Endothelial cell of umbilical vein (primary cell): Measurements from ENCODE around the gene EIF2D. TPM values are rescaled to one million over a fixed set of nuclear protein-coding genes. Genes with fewer than 3 reads are reported as not detected.

Experiments used
- Bru-seq: library from RNA; stranded (reverse); fragments of 400-500 nt; gene quantifications from one replicate; lab custom pipeline; 2021; lab: Mats Ljungman, UMichigan
- BruChase-seq, 2 experiments: library from RNA; stranded (reverse); fragments of 400-500 nt; gene quantifications; one replicate each; lab custom pipeline; 2021; lab: Mats Ljungman, UMichigan
- BruUV-seq: library from RNA; stranded (reverse); fragments of 400-500 nt; replicated peaks from 2 replicates; lab custom pipeline; 2021; lab: Mats Ljungman, UMichigan
- CTCF ChIA-PET: fragments of 300-600, 350-600 bp; sonication (Branson Sonifier 250); formaldehyde crosslinking; loops from one replicate; lab custom pipeline; 2021; ENCODE audit warnings: antibody characterized with exemption, inconsistent platforms; lab: Charles Lee
- POLR2A ChIA-PET: fragments of 300-600, 350-600 bp; sonication (Branson Sonifier 250); formaldehyde crosslinking; loops from one replicate; lab custom pipeline; 2021; ENCODE audit warnings: antibody characterized with exemption, inconsistent platforms; lab: Charles Lee
- DNase-seq: peaks from one replicate; pipeline ENCODE4 v3.0.0-alpha.2; 2011; ENCODE audit warnings: low read depth, low spot score
- FAIRE-seq: peaks from 2 replicates; lab custom pipeline; 2011; peaks lifted over from hg19 to GRCh38; lab: Jason Lieb, UNC
- H2AFZ ChIP-seq: 2 replicates; pipeline ENCODE4 v1.6.0; 2012; ENCODE audit warnings: low read depth, low read length, control low read depth, inconsistent platforms
- H3K27ac ChIP-seq: 2 replicates; pipeline ENCODE4 v1.5.1; 2011; ENCODE audit warnings: low read depth, mild to moderate bottlenecking, control low read depth, low read length, moderate library complexity; ENCODE audit not compliant: insufficient read depth
- H3K27me3 ChIP-seq, 2 experiments: 2 replicates each; pipeline versions ENCODE4 v1.6.0 to v1.6.1; 2011; ENCODE audit warnings: low read length in 2 of 2, mixed read lengths in 1 of 2; ENCODE audit not compliant: control insufficient read depth in 2 of 2, insufficient read depth in 2 of 2
- H3K36me3 ChIP-seq, 2 experiments: 2 replicates in 1 of 2; 3 replicates in 1 of 2; pipeline ENCODE4 v1.5.1; 2011; ENCODE audit warnings: low read length in 2 of 2, mild to moderate bottlenecking in 1 of 2, moderate library complexity in 1 of 2; ENCODE audit not compliant: control insufficient read depth in 2 of 2, insufficient read depth in 2 of 2; ENCODE audit errors: extremely low read depth in 1 of 2
- H3K4me1 ChIP-seq: 3 replicates; pipeline ENCODE4 v1.5.1; 2011; ENCODE audit warnings: mild to moderate bottlenecking, low read length; ENCODE audit not compliant: control insufficient read depth, insufficient read depth; ENCODE audit errors: extremely low read depth
- H3K4me2 ChIP-seq: 2 replicates; pipeline ENCODE4 v1.6.1; 2011; ENCODE audit warnings: low read length, control low read depth, mixed read lengths; ENCODE audit not compliant: insufficient read depth
- H3K4me3 ChIP-seq, 3 experiments: fragments of 200-600 bp in 1 of 3; sonication (generic), shearing (Covaris generic) in 1 of 3; replicated peaks in 1 of 3; 2 replicates each; pipeline ENCODE4 v1.5.1; 2011 to 2016; ENCODE audit warnings: control low read depth in 3 of 3, low read length in 3 of 3, mild to moderate bottlenecking in 2 of 3, inconsistent platforms in 1 of 3, low read depth in 1 of 3, moderate library complexity in 1 of 3; ENCODE audit not compliant: insufficient read depth in 1 of 3
- H3K79me2 ChIP-seq: 2 replicates; pipeline ENCODE4 v1.6.0; 2012; ENCODE audit warnings: low read length, inconsistent platforms; ENCODE audit not compliant: control insufficient read depth, insufficient read depth
- H3K9ac ChIP-seq: replicated peaks from 2 replicates; pipeline ENCODE3; 2011; ENCODE audit warnings: low read length, control low read depth; ENCODE audit not compliant: insufficient read depth; ENCODE audit errors: extremely low read depth
- H3K9me1 ChIP-seq: replicated peaks from 3 replicates; pipeline ENCODE4 v1.6.0; 2011; ENCODE audit warnings: mild to moderate bottlenecking, low read length; ENCODE audit not compliant: control insufficient read depth, insufficient read depth; ENCODE audit errors: extremely low read depth
- H3K9me3 ChIP-seq: replicated peaks from 2 replicates; pipeline ENCODE4 v1.5.1; 2012; ENCODE audit warnings: low read length, inconsistent platforms; ENCODE audit not compliant: control insufficient read depth, insufficient read depth
- H4K20me1 ChIP-seq: replicated peaks from 2 replicates; pipeline ENCODE3; 2011; ENCODE audit warnings: mild to moderate bottlenecking, low read length; ENCODE audit not compliant: control insufficient read depth, insufficient read depth; ENCODE audit errors: extremely low read depth
- CTCF ChIP-seq, 2 donors: IDR thresholded peaks; 1 replicate in 1 of 2; 2 replicates in 1 of 2; pipeline ENCODE4 v1.5.1; 2011; ENCODE audit warnings: low read length in 2 of 2, mild to moderate bottlenecking in 2 of 2, moderate library complexity in 2 of 2, control low read depth in 1 of 2, inconsistent platforms in 1 of 2, low read depth in 1 of 2; ENCODE audit not compliant: insufficient read depth in 1 of 2; ENCODE audit errors: extremely low read depth in 1 of 2
- EZH2 ChIP-seq: IDR thresholded peaks from 2 replicates; pipeline ENCODE4 v1.6.1; 2012; ENCODE audit warnings: borderline replicate concordance, low read depth, mild to moderate bottlenecking, moderate library complexity, low read length, inconsistent platforms; ENCODE audit not compliant: severe bottlenecking
- FOS ChIP-seq: IDR thresholded peaks from 2 replicates; pipeline ENCODE4 v1.6.1; 2011; ENCODE audit warnings: mild to moderate bottlenecking, low read length, moderate library complexity, borderline replicate concordance; ENCODE audit not compliant: insufficient read depth
- GATA2 ChIP-seq: IDR thresholded peaks from 2 replicates; pipeline ENCODE4 v1.7.0; 2011; ENCODE audit warnings: low read depth, mild to moderate bottlenecking, moderate library complexity, mixed read lengths, low read length; ENCODE audit not compliant: insufficient read length, insufficient read depth
- MYC ChIP-seq: IDR thresholded peaks from one replicate; pipeline ENCODE4 v1.6.1; 2011; ENCODE audit warnings: mild to moderate bottlenecking, low read depth, low read length
- POLR2A ChIP-seq: IDR thresholded peaks from 2 replicates; pipeline ENCODE4 v1.6.1; 2012; ENCODE audit warnings: low read depth, mild to moderate bottlenecking, control low read depth, low read length
- POLR2AphosphoS5 ChIP-seq: IDR thresholded peaks from 2 replicates; pipeline ENCODE4 v1.6.1; 2012; ENCODE audit warnings: low read depth, mild to moderate bottlenecking, control low read depth, low read length, moderate library complexity; ENCODE audit not compliant: insufficient read depth
- dilution Hi-C: fragments of 300-500 bp; cut with MboI; formaldehyde crosslinking; loops from one replicate; pipeline ENCODE4 v1.15.0; 2019; ENCODE audit warnings: low sequenced_read_pairs; ENCODE audit not compliant: extremely low pct_ligation_motif_present
- intact Hi-C: fragments of 100-400 bp; cut with micrococcal nuclease; formaldehyde crosslinking; loops from one replicate; pipeline ENCODE4 v1.10.0; 2022
- long read RNA-seq: library from polyadenylated mRNA; stranded (forward); transcript quantifications from one replicate; pipeline ENCODE4 v2.0.0, GENCODE V29; 2021
- polyA minus RNA-seq, 3 experiments: library from RNA; depleted of rRNA, polyadenylated mRNA; stranded (reverse); fragments of >200 nt; gene quantifications; 1 replicate in 1 of 3; 2 replicates in 2 of 3; pipeline ENCODE4 v1.2.3, GENCODE V29; 2011
- polyA plus RNA-seq, 4 experiments: library from polyadenylated mRNA; depleted of rRNA in 3 of 4; stranded (reverse) in 3 of 4; unstranded in 1 of 4; fragments of >200 nt; gene quantifications; 2 replicates each; pipeline versions ENCODE4 v1.2.1 to v1.2.3, GENCODE V29; 2011 to 2012; ENCODE audit warnings: missing spikeins in 1 of 4
- total RNA-seq: library from RNA; stranded (reverse); gene quantifications from 2 replicates; pipeline ENCODE4 v1.2.3, GENCODE V29; 2021

The EIF2D gene, protein sequence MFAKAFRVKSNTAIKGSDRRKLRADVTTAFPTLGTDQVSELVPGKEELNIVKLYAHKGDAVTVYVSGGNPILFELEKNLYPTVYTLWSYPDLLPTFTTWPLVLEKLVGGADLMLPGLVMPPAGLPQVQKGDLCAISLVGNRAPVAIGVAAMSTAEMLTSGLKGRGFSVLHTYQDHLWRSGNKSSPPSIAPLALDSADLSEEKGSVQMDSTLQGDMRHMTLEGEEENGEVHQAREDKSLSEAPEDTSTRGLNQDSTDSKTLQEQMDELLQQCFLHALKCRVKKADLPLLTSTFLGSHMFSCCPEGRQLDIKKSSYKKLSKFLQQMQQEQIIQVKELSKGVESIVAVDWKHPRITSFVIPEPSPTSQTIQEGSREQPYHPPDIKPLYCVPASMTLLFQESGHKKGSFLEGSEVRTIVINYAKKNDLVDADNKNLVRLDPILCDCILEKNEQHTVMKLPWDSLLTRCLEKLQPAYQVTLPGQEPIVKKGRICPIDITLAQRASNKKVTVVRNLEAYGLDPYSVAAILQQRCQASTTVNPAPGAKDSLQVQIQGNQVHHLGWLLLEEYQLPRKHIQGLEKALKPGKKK
- total RNA-seq, result 47.6 and 48.0 TPM in 2 replicates
- 48.1 and 54.1 TPM in 2 replicates for polyA plus RNA-seq
- polyA plus RNA-seq (2011; cell fraction: cytosol; rRNA removed), result 77.9 and 80.3 TPM in 2 replicates
- polyA plus RNA-seq (2011; cell fraction: nucleus; rRNA removed), result 87.2 and 92.0 TPM in 2 replicates
- polyA plus RNA-seq (2012), result 39.3 and 39.5 TPM in 2 replicates
- 44.8 and 59.8 TPM in 2 replicates for polyA minus RNA-seq
- 32.8 TPM for polyA minus RNA-seq (2011; cell fraction: cytosol; rRNA and poly(A)+ RNA removed)
- polyA minus RNA-seq (2011; cell fraction: nucleus; rRNA and poly(A)+ RNA removed), result 24.3 and 31.4 TPM in 2 replicates
- percentile 71 among the genes with signal in this experiment for Bru-seq, nascent RNA
- BruChase-seq, experiment 1, labeled RNA remaining after a 6-hour chase, result percentile 66 among the genes with signal in this experiment
- percentile 77 among the genes with signal in this experiment for BruChase-seq, experiment 2, labeled RNA remaining after a 2-hour chase
- long read RNA-seq, transcript EIF2D-201 (15 exons, 2,005 nt), result major isoform, 77 of 101 reads
- long read RNA-seq, partial matches to known transcripts, result 15 of 101 reads
- long read RNA-seq, other reads (novel, unspliced or antisense), result 8 of 101 reads

GRCh38 chr1:206612129-206612876 is at the start of gene EIF2D:
Gene EIF2D, minus strand, starts transcription at chr1:206612465. Its CDS starts 123 bp downstream, at chr1:206612342.
- Histone ChIP-seq H3K9me1 (no peaks in the 10 kb centered on the region), H4K20me1 (no peaks in the 10 kb centered on the region), H3K27ac (peak within 1 kb of the TSS; percentile 78), H3K4me3 (peak within 1 kb of the TSS; percentile 69 to 89 (median 85)), H3K9me3 (no peaks in the 10 kb centered on the region), H3K4me2 (peak within 1 kb of the TSS; percentile 85), H2AFZ (peak within 1 kb of the TSS; percentile 94), H3K9ac (peak within 1 kb of the TSS; percentile 97), H3K36me3 (no peaks in the 10 kb centered on the region), H3K4me1 (peaks cover 7% of the 10 kb centered on the region), H3K27me3 (peaks cover 4 to 13% of the 10 kb centered on the region in 2 experiments), H3K79me2 (peaks cover 12% of the 10 kb centered on the region)
- FAIRE-seq (peak; percentile 65), DNase-seq (peak; percentile 93)
- ChIA-PET POLR2A (interaction anchor here (0.6 to 1.4 kb wide), 4 partner anchors 9 to 1346 kb away, joined by 3 to 11 read pairs (median 4); partner anchors contain the start of gene DYRK3), CTCF (interaction anchor here (0.6 to 3.8 kb wide), 25 partner anchors 9 to 1989 kb away, joined by 3 to 43 read pairs (median 4); partner anchors contain the start of genes DYRK3 and MAPKAPK2)
- intact Hi-C loops (loop anchor here (1.0 kb wide), 3 partner anchors 19 to 74 kb away; no protein-coding TSS in a partner anchor), dilution Hi-C loops (no loop called here)
- TF ChIP-seq CTCF (IDR thresholded peaks at IDR 0.05; ENCODE audit: extremely low read depth in 1 of 2, insufficient read depth in 1 of 2, low read depth in 1 of 2, low read length in 2 of 2), result peak; percentile 91 to 96
- TF ChIP-seq POLR2AphosphoS5, result peak; percentile 99
- peak; percentile 96 for TF ChIP-seq POLR2A
- TF ChIP-seq MYC, result peak; percentile 21
- TF ChIP-seq GATA2, result no peak
- no peak for TF ChIP-seq EZH2
- no peak for TF ChIP-seq FOS
- TSS peak; percentile 69 for BruUV-seq
